Fibroblast of the aortic adventitia (primary cell): Measurements from ENCODE around the gene PLN. TPM values are rescaled to one million over a fixed set of nuclear protein-coding genes. Genes with fewer than 3 reads are reported as not detected.

ENCODE experiments used
- DNase-seq: peaks from one replicate; pipeline ENCODE4 v3.0.0-alpha.2; 2010; ENCODE audit warnings: low read depth
- H3K4me3 ChIP-seq: 2 replicates; pipeline ENCODE4 v1.5.1; 2011; ENCODE audit warnings: low read depth, mild to moderate bottlenecking, control low read depth, low read length, moderate library complexity
- total RNA-seq: library from RNA; depleted of rRNA; stranded (reverse); fragments of >200 nt; gene quantifications from 2 replicates; pipeline ENCODE4 v1.2.3, GENCODE V29; 2012; ENCODE audit warnings: low replicate concordance
- TF ChIP-seq, protein P1 (sequence below): IDR thresholded peaks from 2 replicates; pipeline ENCODE4 v1.5.1; 2011; ENCODE audit warnings: mild to moderate bottlenecking, low read length, control low read depth, inconsistent platforms; ENCODE audit not compliant: insufficient read depth

The PLN gene
- total RNA-seq, 1 donor, result 0.27 TPM

DNA sequence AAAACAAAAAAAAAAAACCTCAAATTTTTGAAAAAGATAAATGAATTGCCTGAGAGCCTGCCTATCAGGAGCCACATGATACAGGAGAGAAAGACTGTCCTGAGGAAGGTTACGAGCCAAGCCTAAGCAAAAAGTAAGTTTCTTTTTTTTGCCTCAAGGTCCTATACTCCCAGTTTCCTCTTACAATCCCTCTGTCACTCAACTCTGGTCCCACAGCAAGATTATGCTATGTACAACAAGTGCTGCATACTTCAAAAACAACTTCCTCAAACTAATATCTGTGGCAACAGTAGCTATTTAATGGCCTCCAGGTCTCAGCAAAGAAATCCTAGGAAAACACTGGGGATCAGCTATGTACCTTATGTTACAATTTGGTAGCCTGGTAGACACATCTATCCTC, 46.8 kb downstream of the PLN start:
- no peak overlapping the region for H3K4me3 ChIP-seq
- TF ChIP-seq, protein P1, sequence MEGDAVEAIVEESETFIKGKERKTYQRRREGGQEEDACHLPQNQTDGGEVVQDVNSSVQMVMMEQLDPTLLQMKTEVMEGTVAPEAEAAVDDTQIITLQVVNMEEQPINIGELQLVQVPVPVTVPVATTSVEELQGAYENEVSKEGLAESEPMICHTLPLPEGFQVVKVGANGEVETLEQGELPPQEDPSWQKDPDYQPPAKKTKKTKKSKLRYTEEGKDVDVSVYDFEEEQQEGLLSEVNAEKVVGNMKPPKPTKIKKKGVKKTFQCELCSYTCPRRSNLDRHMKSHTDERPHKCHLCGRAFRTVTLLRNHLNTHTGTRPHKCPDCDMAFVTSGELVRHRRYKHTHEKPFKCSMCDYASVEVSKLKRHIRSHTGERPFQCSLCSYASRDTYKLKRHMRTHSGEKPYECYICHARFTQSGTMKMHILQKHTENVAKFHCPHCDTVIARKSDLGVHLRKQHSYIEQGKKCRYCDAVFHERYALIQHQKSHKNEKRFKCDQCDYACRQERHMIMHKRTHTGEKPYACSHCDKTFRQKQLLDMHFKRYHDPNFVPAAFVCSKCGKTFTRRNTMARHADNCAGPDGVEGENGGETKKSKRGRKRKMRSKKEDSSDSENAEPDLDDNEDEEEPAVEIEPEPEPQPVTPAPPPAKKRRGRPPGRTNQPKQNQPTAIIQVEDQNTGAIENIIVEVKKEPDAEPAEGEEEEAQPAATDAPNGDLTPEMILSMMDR, result no peak
- no peak for DNase-seq

DNA sequence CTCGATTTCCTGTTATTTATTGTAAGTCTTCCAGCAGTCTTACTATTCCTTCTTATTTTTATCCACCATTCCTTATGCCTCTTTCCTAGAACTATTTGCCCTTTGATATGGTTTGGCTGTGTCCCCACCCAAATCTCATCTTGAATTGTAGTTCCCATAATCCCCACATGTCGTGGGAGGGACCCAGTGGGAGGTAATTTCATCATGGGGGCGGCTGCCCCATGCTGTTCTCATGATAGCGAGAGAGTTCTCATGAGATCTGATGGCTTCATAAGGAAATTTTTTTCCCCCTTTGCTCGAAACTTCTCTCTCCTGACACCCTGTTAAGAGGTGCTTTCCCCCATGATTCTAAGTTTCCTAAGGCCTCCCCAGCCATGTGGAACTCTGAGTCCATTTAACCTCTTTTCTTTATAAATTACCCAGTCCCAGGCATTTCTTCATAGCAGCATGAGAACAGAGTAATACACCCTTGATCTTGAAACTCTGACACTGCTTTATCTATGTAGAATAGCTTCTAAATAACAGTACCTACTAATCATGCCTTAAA, 48.8 kb downstream of the PLN start:
- no peak for DNase-seq
- TF ChIP-seq, protein P1, result no peak

DNA sequence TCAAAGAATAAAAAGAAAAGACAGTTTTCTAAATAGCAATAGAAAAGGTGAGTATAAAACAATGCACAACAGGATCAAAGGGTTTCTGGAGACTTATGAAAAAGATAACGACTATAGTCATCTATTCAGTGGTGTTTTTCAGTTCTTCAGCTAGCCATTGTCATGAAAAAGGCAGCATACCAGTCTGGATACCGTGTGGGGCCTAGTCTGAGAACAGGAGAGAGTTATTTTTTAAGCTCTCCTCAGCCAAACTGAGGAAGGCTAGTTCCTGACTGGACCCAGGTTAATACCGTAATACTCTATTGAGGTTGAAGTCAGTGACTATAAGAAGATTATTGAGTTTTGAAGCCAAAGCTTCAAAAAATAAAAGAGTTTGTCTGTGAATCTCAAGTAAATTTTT, 49.5 kb downstream of the PLN start:
- TF ChIP-seq, protein P1, result no peak
- H3K4me3 ChIP-seq, result no peak overlapping the region
- no peak for DNase-seq

More for the DNA sequence above, 48.8 kb downstream of the PLN start:
- H3K4me3 ChIP-seq, result no peak overlapping the region

DNA sequence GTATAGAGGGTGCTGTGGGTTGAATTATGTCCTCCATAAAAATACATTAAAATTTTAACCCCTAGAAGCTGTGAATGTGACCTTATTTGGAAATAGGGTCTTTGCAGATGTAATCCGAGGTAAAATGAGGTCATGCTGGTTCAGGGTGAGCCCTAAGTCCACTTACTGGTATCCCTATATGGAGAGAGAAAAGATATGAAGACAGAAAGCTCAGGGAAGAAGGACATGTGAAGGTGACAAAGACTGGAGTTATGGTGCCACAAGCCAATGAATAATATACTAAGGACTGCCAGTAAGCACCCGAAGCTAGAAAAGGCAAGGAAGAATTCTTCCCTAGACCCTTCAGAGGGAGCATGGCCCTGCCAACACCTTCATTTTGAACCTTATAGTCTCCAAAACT, 50.2 kb downstream of the PLN start:
- no peak for DNase-seq
- H3K4me3 ChIP-seq, result no peak overlapping the region
- TF ChIP-seq, protein P1, result no peak

DNA sequence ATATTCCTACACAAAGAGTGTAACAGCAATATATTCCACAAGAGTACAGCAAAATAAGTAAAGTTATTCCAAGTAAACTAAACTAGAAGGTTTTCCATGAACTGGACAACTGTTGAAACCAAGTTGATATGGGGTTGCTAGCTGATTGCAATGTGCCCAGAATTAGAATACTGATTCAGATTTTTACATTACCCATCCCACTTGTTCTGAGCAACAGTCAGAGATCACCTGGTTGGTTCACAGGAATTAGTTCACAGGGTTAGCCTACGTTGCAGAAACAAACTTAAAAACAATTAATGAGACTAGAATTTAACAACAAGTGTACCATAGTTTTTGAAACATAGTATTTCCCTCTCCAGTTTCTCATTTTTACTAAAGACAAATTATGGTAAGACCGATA, 54.2 kb downstream of the PLN start:
- no peak overlapping the region for H3K4me3 ChIP-seq
- DNase-seq, result no peak
- TF ChIP-seq, protein P1, result no peak

DNA sequence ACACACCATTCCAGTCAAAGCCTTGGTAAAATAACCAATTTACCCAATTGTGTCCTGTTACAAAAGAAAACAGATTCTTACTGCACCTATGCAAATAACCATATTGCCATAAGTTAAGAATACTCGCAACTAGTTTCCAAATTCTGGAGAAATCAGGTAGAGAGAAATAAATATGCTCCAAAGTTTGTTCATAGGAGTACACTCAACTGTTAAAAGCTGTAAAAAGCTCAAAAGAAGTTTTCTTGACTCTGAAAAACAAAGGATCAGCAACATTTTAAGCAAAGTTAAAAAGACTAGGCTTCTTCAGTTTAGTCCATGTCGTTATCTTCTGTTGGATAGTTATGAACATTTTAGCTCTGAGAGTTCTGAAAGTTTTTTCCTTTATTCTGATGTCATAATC, 55.3 kb downstream of the PLN start:
- TF ChIP-seq, protein P1, result no peak
- H3K4me3 ChIP-seq, result no peak overlapping the region
- DNase-seq, result no peak

DNA sequence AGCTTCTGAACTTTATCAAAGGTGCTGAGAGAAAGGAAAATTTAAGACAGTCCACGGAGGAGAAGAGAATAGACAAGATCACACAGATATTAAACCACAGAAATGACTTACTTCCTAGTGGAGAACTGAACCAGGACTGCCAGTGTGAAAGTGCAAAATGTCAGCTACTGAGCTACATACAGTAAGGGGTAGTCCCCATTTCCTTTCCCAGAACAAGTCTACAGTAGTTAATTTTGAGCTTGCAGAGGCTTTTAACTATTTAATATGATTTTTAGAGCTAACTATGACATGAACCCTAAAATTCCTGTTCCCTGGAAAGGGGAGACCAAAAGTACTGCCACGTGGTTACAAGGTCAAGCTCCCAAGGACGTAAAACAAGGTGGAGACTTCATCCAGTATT, 58.2 kb downstream of the PLN start:
- no peak overlapping the region for H3K4me3 ChIP-seq
- no peak for DNase-seq
- TF ChIP-seq, protein P1, result no peak
